ENCODE results near the gene TEKT1.
"Not testable (repeated sequence)": the region's sequence is repeated elsewhere in the genome, so short reads cannot be mapped to it uniquely, and the experiment has no call there.

TEKT1 gene

GRCh38 chr17:6831661-6832263 is at the start of gene TEKT1:
Gene TEKT1, minus strand, starts transcription at chr17:6831729. Its CDS starts 1,353 bp downstream, at chr17:6830376.
- CTCF ChIA-PET, result interaction anchor here (0.6 to 1.4 kb wide), 4 partner anchors 12 to 892 kb away, joined by 3 to 4 read pairs (median 3); no protein-coding TSS in a partner anchor
- peak within 1 kb of the TSS; percentile 59 for H3K4me3 Mint-ChIP-seq
- no peaks in the 10 kb centered on the region for H3K9me3 Mint-ChIP-seq
- DNase-seq, result peak; percentile 84
- H3K36me3 Mint-ChIP-seq, result no peaks in the 10 kb centered on the region
- H3K27ac Mint-ChIP-seq, result no peak within 1 kb of the TSS
- peaks cover 10% of the 10 kb centered on the region for H3K4me1 Mint-ChIP-seq
- peaks cover 49% of the 10 kb centered on the region for H3K27me3 Mint-ChIP-seq

- H3K9me3 Mint-ChIP-seq, H3K36me3 Mint-ChIP-seq, H3K27ac Mint-ChIP-seq, H3K4me1 Mint-ChIP-seq, DNase-seq, H3K4me3 Mint-ChIP-seq: not testable (repeated sequence)
- CTCF ChIA-PET, result interaction anchor here (1.0 kb wide), 2 partner anchors 36 to 88 kb away, joined by 3 to 4 read pairs; no protein-coding TSS in a partner anchor
- H3K27me3 Mint-ChIP-seq, result peaks cover 30% of the 10 kb centered on the region
Measured at GRCh38 chr17:6879221-6879975, 47.9 kb upstream of the TEKT1 start.

- H3K4me3 Mint-ChIP-seq, H3K4me1 Mint-ChIP-seq, DNase-seq, H3K36me3 Mint-ChIP-seq, H3K9me3 Mint-ChIP-seq, H3K27ac Mint-ChIP-seq, CTCF ChIA-PET: not testable (repeated sequence)
- peaks cover 26% of the 10 kb centered on the region for H3K27me3 Mint-ChIP-seq
Measured at GRCh38 chr17:6875276-6875675, 43.7 kb upstream of the TEKT1 start.

GRCh38 chr17:6872936-6873335 is 41.4 kb upstream of the TEKT1 start:
- Mint-ChIP-seq H3K4me3 (no peak overlapping the region), H3K4me1 (no peaks in the 10 kb centered on the region), H3K27me3 (peaks cover 14% of the 10 kb centered on the region), H3K27ac (no peak overlapping the region), H3K9me3 (no peaks in the 10 kb centered on the region), H3K36me3 (no peaks in the 10 kb centered on the region)
- CTCF ChIA-PET, result no interaction called here
- no peak for DNase-seq

GRCh38 chr17:6870841-6871240 is 39.3 kb upstream of the TEKT1 start:
- CTCF ChIA-PET, result interaction anchor here (1.3 kb wide), 1 partner anchor 19 kb away, joined by 4 read pairs; no protein-coding TSS in a partner anchor
- no peak for DNase-seq
- H3K4me1 Mint-ChIP-seq, result no peaks in the 10 kb centered on the region

GRCh38 chr17:6868582-6868981 is 37.1 kb upstream of the TEKT1 start:
- no peaks in the 10 kb centered on the region for H3K36me3 Mint-ChIP-seq
- CTCF ChIA-PET, result interaction anchor here (1.1 to 2.3 kb wide), 2 partner anchors 25 to 43 kb away, joined by 5 to 9 read pairs; no protein-coding TSS in a partner anchor
- no peaks in the 10 kb centered on the region for H3K4me1 Mint-ChIP-seq
- H3K4me3 Mint-ChIP-seq, result no peak overlapping the region
- no peak for DNase-seq
- peaks cover 24% of the 10 kb centered on the region for H3K27me3 Mint-ChIP-seq
- no peaks in the 10 kb centered on the region for H3K9me3 Mint-ChIP-seq
- H3K27ac Mint-ChIP-seq, result no peak overlapping the region

More at GRCh38 chr17:6870841-6871240, 39.3 kb upstream of the TEKT1 start:
- no peak overlapping the region for H3K27ac Mint-ChIP-seq
- H3K36me3 Mint-ChIP-seq, result no peaks in the 10 kb centered on the region
- H3K27me3 Mint-ChIP-seq, result peaks cover 13% of the 10 kb centered on the region
- H3K4me3 Mint-ChIP-seq, result no peak overlapping the region
- H3K9me3 Mint-ChIP-seq, result no peaks in the 10 kb centered on the region

- peaks cover 30% of the 10 kb centered on the region for H3K27me3 Mint-ChIP-seq
- no peak overlapping the region for H3K4me3 Mint-ChIP-seq
- H3K27ac Mint-ChIP-seq, result no peak overlapping the region
- DNase-seq, result no peak
- no peaks in the 10 kb centered on the region for H3K9me3 Mint-ChIP-seq
- H3K36me3 Mint-ChIP-seq, result no peaks in the 10 kb centered on the region
- CTCF ChIA-PET, result interaction anchor here (1.1 to 2.3 kb wide), 2 partner anchors 24 to 43 kb away, joined by 5 to 9 read pairs; no protein-coding TSS in a partner anchor
- no peaks in the 10 kb centered on the region for H3K4me1 Mint-ChIP-seq
Measured at GRCh38 chr17:6867849-6868248, 36.3 kb upstream of the TEKT1 start.

- Mint-ChIP-seq H3K4me3 (no peak overlapping the region), H3K27ac (no peak overlapping the region), H3K9me3 (no peaks in the 10 kb centered on the region), H3K4me1 (no peaks in the 10 kb centered on the region), H3K36me3 (no peaks in the 10 kb centered on the region), H3K27me3 (peaks cover 37% of the 10 kb centered on the region)
- DNase-seq, result no peak
- CTCF ChIA-PET, result no interaction called here
Measured at GRCh38 chr17:6862825-6863224, 31.3 kb upstream of the TEKT1 start.

- no peak for DNase-seq
- Mint-ChIP-seq H3K9me3 (no peaks in the 10 kb centered on the region), H3K27ac (no peak overlapping the region), H3K27me3 (peaks cover 37% of the 10 kb centered on the region), H3K36me3 (no peaks in the 10 kb centered on the region), H3K4me3 (no peak overlapping the region), H3K4me1 (no peaks in the 10 kb centered on the region)
- CTCF ChIA-PET, result no interaction called here
Measured at GRCh38 chr17:6862122-6862521, 30.6 kb upstream of the TEKT1 start.

- Mint-ChIP-seq H3K27ac (no peak overlapping the region), H3K9me3 (no peaks in the 10 kb centered on the region), H3K36me3 (no peaks in the 10 kb centered on the region), H3K27me3 (peaks cover 28% of the 10 kb centered on the region), H3K4me1 (no peaks in the 10 kb centered on the region), H3K4me3 (no peak overlapping the region)
- CTCF ChIA-PET, result no interaction called here
- no peak for DNase-seq
Measured at GRCh38 chr17:6857904-6858303, 26.4 kb upstream of the TEKT1 start.

- Mint-ChIP-seq H3K27ac (no peak overlapping the region), H3K27me3 (peaks cover 22% of the 10 kb centered on the region), H3K4me1 (no peaks in the 10 kb centered on the region), H3K36me3 (no peaks in the 10 kb centered on the region), H3K9me3 (no peaks in the 10 kb centered on the region), H3K4me3 (no peak overlapping the region)
- CTCF ChIA-PET, result no interaction called here
- DNase-seq, result no peak
Measured at GRCh38 chr17:6857336-6857735, 25.8 kb upstream of the TEKT1 start.

- Mint-ChIP-seq H3K9me3 (no peaks in the 10 kb centered on the region), H3K4me1 (no peaks in the 10 kb centered on the region), H3K27ac (no peak overlapping the region), H3K36me3 (no peaks in the 10 kb centered on the region), H3K4me3 (no peak overlapping the region), H3K27me3 (peaks cover 14% of the 10 kb centered on the region)
- CTCF ChIA-PET, result interaction anchor here (0.7 kb wide), 1 partner anchor 9 kb away, joined by 4 read pairs; no protein-coding TSS in a partner anchor
- DNase-seq, result no peak
Measured at GRCh38 chr17:6856051-6856450, 24.5 kb upstream of the TEKT1 start.

- CTCF ChIA-PET, result interaction anchor here (0.6 to 1.0 kb wide), 3 partner anchors 10 to 120 kb away, joined by 3 to 6 read pairs (median 4); no protein-coding TSS in a partner anchor
Measured at GRCh38 chr17:6853764-6854442, 22.4 kb upstream of the TEKT1 start.

GRCh38 chr17:6848545-6849179 is 17.1 kb upstream of the TEKT1 start:
- H3K4me1 Mint-ChIP-seq, H3K4me3 Mint-ChIP-seq, CTCF ChIA-PET, H3K36me3 Mint-ChIP-seq, DNase-seq, H3K9me3 Mint-ChIP-seq, H3K27ac Mint-ChIP-seq: not testable (repeated sequence)
- H3K27me3 Mint-ChIP-seq, result peaks cover 51% of the 10 kb centered on the region

More at GRCh38 chr17:6853764-6854442, 22.4 kb upstream of the TEKT1 start:
- Mint-ChIP-seq H3K27me3 (peaks cover 28% of the 10 kb centered on the region), H3K4me1 (no peaks in the 10 kb centered on the region), H3K27ac (no peak overlapping the region), H3K36me3 (no peaks in the 10 kb centered on the region), H3K9me3 (no peaks in the 10 kb centered on the region), H3K4me3 (no peak overlapping the region)
- DNase-seq, result no peak
